Calu3 (cell line): ENCODE data around the gene MCTP2. TPM values are rescaled to one million over a fixed set of nuclear protein-coding genes. Genes with fewer than 3 reads are reported as not detected.

Experiments used
- BruUV-seq: library from RNA; stranded (reverse); fragments of 400-500 nt; replicated peaks from 2 replicates; lab custom pipeline; 2021; lab: Mats Ljungman, UMichigan
- CTCF ChIA-PET: fragments of 300-600 bp; sonication (Branson Sonifier 250); formaldehyde crosslinking; loops from one replicate; lab custom pipeline; 2022; ENCODE audit warnings: antibody characterized with exemption; lab: Charles Lee
- DNase-seq: peaks from one replicate; pipeline ENCODE4 v3.0.0; 2022
- H3K27ac Mint-ChIP-seq: one replicate; pipeline ENCODE4 v1.8.0; 2022; ENCODE audit warnings: mixed read lengths; ENCODE audit not compliant: unreplicated experiment
- H3K27me3 Mint-ChIP-seq: one replicate; pipeline ENCODE4 v1.8.0; 2022; ENCODE audit warnings: mixed read lengths; ENCODE audit not compliant: unreplicated experiment
- H3K36me3 Mint-ChIP-seq: one replicate; pipeline ENCODE4 v1.8.0; 2022; ENCODE audit warnings: mild to moderate bottlenecking, moderate library complexity, mixed read lengths; ENCODE audit not compliant: insufficient read depth, unreplicated experiment
- H3K4me1 Mint-ChIP-seq: one replicate; pipeline ENCODE4 v1.8.0; 2022; ENCODE audit warnings: mild to moderate bottlenecking, low read depth, mixed read lengths; ENCODE audit not compliant: unreplicated experiment
- H3K4me3 Mint-ChIP-seq: one replicate; pipeline ENCODE4 v1.8.0; 2022; ENCODE audit warnings: mild to moderate bottlenecking, low read depth, moderate library complexity, mixed read lengths; ENCODE audit not compliant: unreplicated experiment
- H3K9me3 Mint-ChIP-seq: one replicate; pipeline ENCODE4 v1.8.0; 2022; ENCODE audit warnings: low read depth, mixed read lengths; ENCODE audit not compliant: unreplicated experiment
- CTCF ChIP-seq: fragments of 200-600 bp; IDR thresholded peaks from one replicate; pipeline ENCODE4 v1.8.0; 2022; ENCODE audit warnings: antibody characterized with exemption; ENCODE audit not compliant: unreplicated experiment
- intact Hi-C: fragments of 100-400 bp; cut with micrococcal nuclease; formaldehyde crosslinking; loops from one replicate; pipeline ENCODE4 v1.10.0; 2022; ENCODE audit not compliant: unreplicated experiment
- total RNA-seq: library from RNA; stranded (reverse); gene quantifications from 2 replicates; pipeline ENCODE4 v1.2.3, GENCODE V29; 2022

MCTP2 gene
- total RNA-seq, 1 experiment from 2014 or later = 30.1 TPM

- Mint-ChIP-seq H3K27me3 (no peaks in the 10 kb centered on the region), H3K4me3 (no peak overlapping the region), H3K27ac (no peak overlapping the region), H3K36me3 (no peaks in the 10 kb centered on the region), H3K4me1 (peaks cover 17% of the 10 kb centered on the region), H3K9me3 (peaks cover 3% of the 10 kb centered on the region)
- intact Hi-C loops = no loop called here
- no TSS peak for BruUV-seq
- no peak for TF ChIP-seq CTCF
- DNase-seq = no peak
- CTCF ChIA-PET = interaction anchor here (0.6 to 1.0 kb wide), 2 partner anchors 44 to 113 kb away, joined by 3 to 4 read pairs; no protein-coding TSS in a partner anchor
Measured at GRCh38 chr15:94280301-94280700, 48.9 kb downstream of the MCTP2 start.

- Mint-ChIP-seq H3K36me3 (no peaks in the 10 kb centered on the region), H3K4me1 (peaks cover 17% of the 10 kb centered on the region), H3K4me3 (no peak overlapping the region), H3K27me3 (no peaks in the 10 kb centered on the region), H3K9me3 (peaks cover 3% of the 10 kb centered on the region), H3K27ac (no peak overlapping the region)
- no peak for DNase-seq
- TF ChIP-seq CTCF = no peak
- no TSS peak for BruUV-seq
- CTCF ChIA-PET = no interaction called here
- intact Hi-C loops = no loop called here
Measured at GRCh38 chr15:94282269-94283250, 51.2 kb downstream of the MCTP2 start.

GRCh38 chr15:94286583-94286982, 55.2 kb downstream of the MCTP2 start:
- Mint-ChIP-seq H3K9me3 (peaks cover 3% of the 10 kb centered on the region), H3K36me3 (no peaks in the 10 kb centered on the region), H3K27me3 (no peaks in the 10 kb centered on the region), H3K4me3 (no peak overlapping the region), H3K4me1 (no peaks in the 10 kb centered on the region), H3K27ac (no peak overlapping the region)
- CTCF ChIA-PET = interaction anchor here (1.1 kb wide), 1 partner anchor 56 kb away, joined by 3 read pairs; the partner anchor contains the start of gene MCTP2
- no TSS peak for BruUV-seq
- DNase-seq = no peak
- intact Hi-C loops = no loop called here
- no peak for TF ChIP-seq CTCF

GRCh38 chr15:94287794-94288246, 56.5 kb downstream of the MCTP2 start:
- no peaks in the 10 kb centered on the region for H3K36me3 Mint-ChIP-seq
- H3K4me3 Mint-ChIP-seq = no peak overlapping the region
- no peak overlapping the region for H3K27ac Mint-ChIP-seq
- H3K4me1 Mint-ChIP-seq = peaks cover 10% of the 10 kb centered on the region
- H3K9me3 Mint-ChIP-seq = peaks cover 2% of the 10 kb centered on the region
- H3K27me3 Mint-ChIP-seq = no peaks in the 10 kb centered on the region
- no peak for TF ChIP-seq CTCF
- intact Hi-C loops = no loop called here
- DNase-seq = no peak
- BruUV-seq = no TSS peak
- CTCF ChIA-PET = interaction anchor here (0.9 kb wide), 1 partner anchor 14 kb away, joined by 3 read pairs; no protein-coding TSS in a partner anchor
